DOHH2 (cell line): ENCODE measurements around the gene PTPRH.

Experiments used
- EZH2phosphoT487 ChIP-seq: fragments of 200-600 bp; sonication (generic); IDR thresholded peaks from 2 replicates; pipeline ENCODE4 v1.6.1; 2017; ENCODE audit warnings: borderline replicate concordance, mild to moderate bottlenecking, antibody characterized with exemption, low read length, moderate library complexity, mixed read lengths
- TF ChIP-seq, protein P1 (sequence below): fragments of 200-600 bp; sonication (generic); IDR thresholded peaks from one replicate; pipeline ENCODE4 v1.5.1; 2014; ENCODE audit warnings: antibody characterized with exemption, mild to moderate bottlenecking, low read depth, low read length; ENCODE audit not compliant: poor library complexity, severe bottlenecking

DNA sequence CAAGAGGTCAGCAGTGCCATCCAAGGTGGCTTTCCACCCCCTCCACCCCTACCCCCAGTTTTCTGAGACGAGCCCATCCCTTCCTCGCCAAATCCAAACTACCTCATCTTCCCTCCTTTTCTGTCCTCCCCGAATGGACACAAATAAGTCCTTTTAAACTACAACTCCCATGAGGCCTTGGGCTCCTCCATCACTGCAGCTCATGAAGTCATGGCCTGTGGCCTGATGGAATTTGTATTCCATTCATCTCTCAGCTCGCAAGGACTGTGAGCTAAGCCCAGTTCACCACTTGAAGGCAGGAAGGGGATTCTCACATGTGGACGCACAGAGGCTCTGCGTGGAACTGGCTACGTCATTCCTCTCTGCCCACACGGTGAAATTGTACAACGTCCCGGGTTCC is 12.5 kb downstream of the PTPRH start:
- TF ChIP-seq, protein P1, sequence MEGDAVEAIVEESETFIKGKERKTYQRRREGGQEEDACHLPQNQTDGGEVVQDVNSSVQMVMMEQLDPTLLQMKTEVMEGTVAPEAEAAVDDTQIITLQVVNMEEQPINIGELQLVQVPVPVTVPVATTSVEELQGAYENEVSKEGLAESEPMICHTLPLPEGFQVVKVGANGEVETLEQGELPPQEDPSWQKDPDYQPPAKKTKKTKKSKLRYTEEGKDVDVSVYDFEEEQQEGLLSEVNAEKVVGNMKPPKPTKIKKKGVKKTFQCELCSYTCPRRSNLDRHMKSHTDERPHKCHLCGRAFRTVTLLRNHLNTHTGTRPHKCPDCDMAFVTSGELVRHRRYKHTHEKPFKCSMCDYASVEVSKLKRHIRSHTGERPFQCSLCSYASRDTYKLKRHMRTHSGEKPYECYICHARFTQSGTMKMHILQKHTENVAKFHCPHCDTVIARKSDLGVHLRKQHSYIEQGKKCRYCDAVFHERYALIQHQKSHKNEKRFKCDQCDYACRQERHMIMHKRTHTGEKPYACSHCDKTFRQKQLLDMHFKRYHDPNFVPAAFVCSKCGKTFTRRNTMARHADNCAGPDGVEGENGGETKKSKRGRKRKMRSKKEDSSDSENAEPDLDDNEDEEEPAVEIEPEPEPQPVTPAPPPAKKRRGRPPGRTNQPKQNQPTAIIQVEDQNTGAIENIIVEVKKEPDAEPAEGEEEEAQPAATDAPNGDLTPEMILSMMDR: no peak
- TF ChIP-seq EZH2phosphoT487: no peak
